ENCODE measurements around the gene UBE2J2.

- TF ChIP-seq CTCF (IDR thresholded peaks at IDR 0.05) = peak; percentile 86
- no peak for TF ChIP-seq ZFX (IDR thresholded peaks at IDR 0.05; ENCODE audit: borderline replicate concordance)
Observed at GRCh38 chr1:1291548-1292441, 18.1 kb upstream of the UBE2J2 start.
